Stimulated activated CD4-positive, alpha-beta T cell treated with anti-CD3 and anti-CD28 coated beads, Interleukin-2, amount 100 ng/mL, for 4 hours (primary cell): Measurements from ENCODE around the gene MED13L.
"Not testable (repeated sequence)": the region's sequence is repeated elsewhere in the genome, so short reads cannot be mapped to it uniquely, and the experiment has no call there.

Source experiments
- DNase-seq: peaks from one replicate; pipeline ENCODE4 v3.0.0-alpha.2; 2020; ENCODE audit warnings: low read depth

MED13L gene

GRCh38 chr12:116303929-116304328, 26.4 kb upstream of the MED13L start:
- no peak for DNase-seq

- no peak for DNase-seq
Observed at GRCh38 chr12:116303066-116303465, 25.6 kb upstream of the MED13L start.

- DNase-seq: no peak
Observed at GRCh38 chr12:116302166-116303058, 24.9 kb upstream of the MED13L start.

- DNase-seq: no peak
Observed at GRCh38 chr12:116301621-116302020, 24.1 kb upstream of the MED13L start.

GRCh38 chr12:116299665-116300328, 22.3 kb upstream of the MED13L start:
- no peak for DNase-seq

- no peak for DNase-seq
Observed at GRCh38 chr12:116299064-116299463, 21.6 kb upstream of the MED13L start.

- no peak for DNase-seq
Observed at GRCh38 chr12:116298578-116298977, 21.1 kb upstream of the MED13L start.

GRCh38 chr12:116297224-116297834, 19.8 kb upstream of the MED13L start:
- no peak for DNase-seq

- DNase-seq: no peak
Observed at GRCh38 chr12:116295327-116296263, 18.1 kb upstream of the MED13L start.

GRCh38 chr12:116294454-116295165, 17.1 kb upstream of the MED13L start:
- no peak for DNase-seq

GRCh38 chr12:116293687-116294453, 16.4 kb upstream of the MED13L start:
- DNase-seq: no peak

GRCh38 chr12:116291218-116291617, 13.7 kb upstream of the MED13L start:
- DNase-seq: no peak

- no peak for DNase-seq
Observed at GRCh38 chr12:116288735-116289134, 11.2 kb upstream of the MED13L start.

GRCh38 chr12:116287842-116288301, 10.4 kb upstream of the MED13L start:
- no peak for DNase-seq

GRCh38 chr12:116284396-116284795, 6.9 kb upstream of the MED13L start:
- no peak for DNase-seq

- not testable (repeated sequence) for DNase-seq
Observed at GRCh38 chr12:116283881-116284280, 6.4 kb upstream of the MED13L start.

- no peak for DNase-seq
Observed at GRCh38 chr12:116282371-116283286, 5.1 kb upstream of the MED13L start.

- no peak for DNase-seq
Observed at GRCh38 chr12:116280595-116281290, 3.2 kb upstream of the MED13L start.

- DNase-seq: no peak
Observed at GRCh38 chr12:116278667-116279066, 1.2 kb upstream of the MED13L start.
